Measurements from ENCODE around the gene GPR157.
A peak's percentile ranks its signal among the peaks of the same experiment; 100 is the strongest.

The GPR157 gene

GRCh38 chr1:9078752-9079500, 50.0 kb downstream of the GPR157 start:
- H3K9me3 ChIP-seq (ENCODE audit: severe bottlenecking), result no peaks in the 10 kb centered on the region
- ATAC-seq (ENCODE audit: low read depth), result no peak
- H3K27me3 ChIP-seq (ENCODE audit: insufficient read depth, poor library complexity, severe bottlenecking), result no peaks in the 10 kb centered on the region
- H3K4me3 ChIP-seq (ENCODE audit: severe bottlenecking), result no peak overlapping the region
- H3K4me1 ChIP-seq (ENCODE audit: insufficient read depth, poor library complexity, severe bottlenecking), result peaks cover 35% of the 10 kb centered on the region
- DNase-seq (ENCODE audit: low spot score), result no peak
- TF ChIP-seq CTCF (IDR thresholded peaks at IDR 0.05; ENCODE audit: poor library complexity, severe bottlenecking), result no peak
- no peaks in the 10 kb centered on the region for H3K36me3 ChIP-seq (ENCODE audit: low read depth)
- H3K27ac ChIP-seq (ENCODE audit: poor library complexity, severe bottlenecking), result peak overlapping the region; percentile 70

- DNase-seq (ENCODE audit: low spot score) (no peak), ATAC-seq (ENCODE audit: low read depth) (no peak)
- Histone ChIP-seq H3K4me3 (ENCODE audit: severe bottlenecking) (no peak overlapping the region), H3K27me3 (ENCODE audit: insufficient read depth, poor library complexity, severe bottlenecking) (no peaks in the 10 kb centered on the region), H3K9me3 (ENCODE audit: severe bottlenecking) (no peaks in the 10 kb centered on the region), H3K36me3 (ENCODE audit: low read depth) (no peaks in the 10 kb centered on the region), H3K27ac (ENCODE audit: poor library complexity, severe bottlenecking) (peak overlapping the region; percentile 70), H3K4me1 (ENCODE audit: insufficient read depth, poor library complexity, severe bottlenecking) (peaks cover 35% of the 10 kb centered on the region)
- TF ChIP-seq CTCF (IDR thresholded peaks at IDR 0.05; ENCODE audit: poor library complexity, severe bottlenecking), result no peak
These were observed 50.7 kb downstream of the GPR157 start for GRCh38 chr1:9078015-9078751.

DNA sequence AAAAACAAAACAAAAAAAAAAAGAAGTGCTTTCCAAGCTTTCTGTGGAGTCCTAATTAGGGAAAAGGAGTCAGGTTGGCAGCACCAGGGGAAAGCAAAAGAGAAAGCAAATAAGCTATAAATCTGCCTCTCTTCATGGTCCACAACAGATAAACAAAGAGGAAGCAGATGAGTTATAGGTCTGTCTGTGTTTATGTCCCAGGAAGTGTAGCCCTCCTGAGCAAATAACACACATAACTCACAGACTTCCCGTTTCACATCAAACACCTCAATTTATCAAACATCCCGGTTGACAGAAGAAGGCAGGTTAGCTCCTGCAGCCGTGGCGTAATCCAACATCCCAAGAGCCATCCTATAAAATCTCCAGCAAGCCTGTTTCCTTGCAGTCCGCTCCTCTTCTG, 53.9 kb downstream of the GPR157 start:
- no peaks in the 10 kb centered on the region for H3K36me3 ChIP-seq (ENCODE audit: low read depth)
- H3K9me3 ChIP-seq (ENCODE audit: severe bottlenecking), result no peaks in the 10 kb centered on the region
- H3K4me1 ChIP-seq (ENCODE audit: insufficient read depth, poor library complexity, severe bottlenecking), result peaks cover 26% of the 10 kb centered on the region
- ATAC-seq (ENCODE audit: low read depth), result peak; percentile 83
- no peaks in the 10 kb centered on the region for H3K27me3 ChIP-seq (ENCODE audit: insufficient read depth, poor library complexity, severe bottlenecking)
- TF ChIP-seq CTCF (IDR thresholded peaks at IDR 0.05; ENCODE audit: poor library complexity, severe bottlenecking), result no peak
- H3K27ac ChIP-seq (ENCODE audit: poor library complexity, severe bottlenecking), result peak overlapping the region; percentile 43
- no peak overlapping the region for H3K4me3 ChIP-seq (ENCODE audit: severe bottlenecking)
- no peak for DNase-seq (ENCODE audit: low spot score)

DNA sequence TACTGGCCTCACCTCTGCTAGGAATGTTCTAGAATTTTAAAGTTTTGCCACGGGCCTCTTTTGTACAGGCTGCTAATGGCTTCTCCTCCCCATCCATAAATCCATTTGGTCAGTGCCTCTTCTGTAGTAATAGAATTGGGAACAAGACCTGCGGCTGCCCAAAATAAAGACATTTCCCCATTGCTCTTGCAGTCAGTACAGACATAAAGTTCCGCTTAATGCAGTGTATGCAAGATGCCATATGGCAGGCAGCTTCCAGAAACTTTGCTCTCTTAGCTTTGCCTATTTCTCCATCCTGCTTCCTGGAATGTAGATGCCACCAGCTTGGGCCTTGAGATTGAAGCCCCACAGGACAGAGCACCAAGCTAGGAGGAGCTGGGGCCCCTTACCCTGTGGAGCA, 55.8 kb downstream of the GPR157 start:
- no peak overlapping the region for H3K4me3 ChIP-seq (ENCODE audit: severe bottlenecking)
- DNase-seq (ENCODE audit: low spot score) (no peak), ATAC-seq (ENCODE audit: low read depth) (no peak)
- H3K27me3 ChIP-seq (ENCODE audit: insufficient read depth, poor library complexity, severe bottlenecking), result no peaks in the 10 kb centered on the region
- H3K9me3 ChIP-seq (ENCODE audit: severe bottlenecking), result no peaks in the 10 kb centered on the region
- H3K4me1 ChIP-seq (ENCODE audit: insufficient read depth, poor library complexity, severe bottlenecking), result peaks cover 10% of the 10 kb centered on the region
- H3K36me3 ChIP-seq (ENCODE audit: low read depth), result no peaks in the 10 kb centered on the region
- TF ChIP-seq CTCF (IDR thresholded peaks at IDR 0.05; ENCODE audit: poor library complexity, severe bottlenecking), result no peak
- no peak overlapping the region for H3K27ac ChIP-seq (ENCODE audit: poor library complexity, severe bottlenecking)

All from RWPE2 (cell line).